ENCODE measurements around the gene SLC12A9.
"Not testable (repeated sequence)": the region's sequence is repeated elsewhere in the genome, so short reads cannot be mapped to it uniquely, and the experiment has no call there.

The SLC12A9 gene

DNA sequence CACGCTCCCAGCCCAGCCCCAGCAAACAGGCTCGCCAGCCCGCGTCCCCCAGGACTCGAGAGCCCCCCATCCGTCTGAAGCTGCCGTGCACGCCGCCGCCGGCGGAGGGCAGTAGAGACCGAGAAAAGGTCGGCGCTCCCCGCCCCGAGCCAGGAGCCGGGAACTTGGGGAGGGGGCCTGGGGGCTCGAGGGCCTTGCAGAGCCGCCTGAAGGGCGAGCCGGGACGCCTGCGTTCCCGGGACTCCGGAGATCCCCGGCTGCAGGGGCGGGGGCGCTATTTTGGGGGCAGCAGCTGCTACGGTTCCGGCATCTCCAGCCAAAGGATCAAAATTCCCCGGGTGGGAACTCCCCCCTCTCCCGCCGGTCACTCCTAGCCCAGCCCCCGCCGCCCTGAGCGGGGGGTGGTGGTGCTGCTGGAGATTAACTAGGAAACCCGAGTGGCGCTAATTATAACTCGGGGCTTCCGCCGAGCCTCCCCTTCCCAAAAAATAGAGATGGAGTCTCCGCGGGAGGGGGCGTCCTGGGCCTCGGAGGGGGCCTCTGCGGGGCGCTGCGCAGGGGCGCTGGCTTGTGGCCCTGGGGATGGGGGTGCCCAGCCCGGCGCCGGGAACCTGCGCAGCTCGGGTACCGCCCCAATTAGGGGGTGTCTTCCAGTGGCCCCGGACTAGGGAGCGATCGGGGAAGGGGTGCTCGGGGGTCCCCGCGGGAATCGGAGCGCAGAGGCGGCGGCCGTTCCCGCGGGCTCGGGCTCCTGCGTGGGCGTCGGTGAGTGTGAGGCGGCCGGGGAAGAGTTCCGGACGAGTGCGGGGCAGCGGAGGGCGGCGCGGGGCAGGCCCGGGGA is 42.6 kb downstream of the SLC12A9 start:
- no peak for DNase-seq (ENCODE audit: low read depth in 2 of 2, low spot score in 1 of 2)

DNA sequence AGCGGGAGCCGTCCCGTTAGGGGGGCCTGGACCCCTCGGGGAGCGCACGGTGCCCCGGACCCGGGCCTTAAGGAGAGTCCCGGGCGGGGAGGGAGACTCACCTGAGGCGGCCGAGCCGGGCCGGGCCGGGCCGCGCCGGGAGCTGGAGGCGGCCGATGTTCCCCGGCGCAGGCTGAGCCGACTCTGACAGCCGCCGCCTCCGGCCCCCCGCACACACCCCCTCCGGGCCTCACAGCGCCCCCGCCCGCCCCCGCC is 43.1 kb downstream of the SLC12A9 start, which contains the start of gene ACHE:
Gene ACHE (minus strand): TSS at position 188 of the 255 bp plus-strand sequence. CDS start 1,656 bp downstream, outside the sequence.
- DNase-seq (ENCODE audit: low read depth in 2 of 2, low spot score in 1 of 2) = no peak

DNA sequence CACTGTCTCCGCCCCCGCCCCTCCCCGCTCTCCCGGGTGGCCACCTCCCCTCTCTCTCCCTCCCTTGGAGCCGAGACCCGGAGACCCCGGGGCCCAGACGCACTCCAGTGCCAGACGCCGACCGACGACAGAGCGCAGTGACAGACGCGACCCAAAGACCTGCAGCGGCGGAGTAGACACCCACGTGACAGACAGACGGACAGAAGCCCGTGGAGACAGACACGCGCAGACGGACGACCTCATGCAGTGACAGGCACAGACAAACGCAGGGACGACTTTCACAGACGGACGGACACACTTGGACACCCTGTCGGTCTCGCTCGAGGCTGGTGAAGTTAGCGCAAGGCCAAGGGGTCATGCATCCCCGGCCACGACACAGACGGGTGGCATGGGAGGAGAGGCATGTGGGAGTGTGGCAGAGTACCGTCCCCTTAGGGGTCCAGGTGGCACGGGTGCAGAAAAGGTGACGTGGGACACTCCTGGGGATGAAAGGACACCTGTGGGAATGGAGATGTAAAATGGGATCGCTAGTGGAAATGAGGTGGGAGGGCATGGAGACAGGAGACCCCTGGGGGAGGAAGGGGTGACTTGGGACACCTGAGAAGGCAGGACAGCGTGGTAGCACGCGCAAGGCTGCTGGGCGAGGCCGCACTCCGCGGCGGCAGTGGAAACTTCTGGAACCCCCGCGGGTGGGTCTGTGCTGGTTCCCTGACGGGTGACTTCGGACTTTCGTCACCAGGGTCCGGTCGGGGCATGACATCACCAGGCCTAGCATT is 43.6 kb downstream of the SLC12A9 start:
- DNase-seq (ENCODE audit: low read depth in 2 of 2, low spot score in 1 of 2) = no peak

DNA sequence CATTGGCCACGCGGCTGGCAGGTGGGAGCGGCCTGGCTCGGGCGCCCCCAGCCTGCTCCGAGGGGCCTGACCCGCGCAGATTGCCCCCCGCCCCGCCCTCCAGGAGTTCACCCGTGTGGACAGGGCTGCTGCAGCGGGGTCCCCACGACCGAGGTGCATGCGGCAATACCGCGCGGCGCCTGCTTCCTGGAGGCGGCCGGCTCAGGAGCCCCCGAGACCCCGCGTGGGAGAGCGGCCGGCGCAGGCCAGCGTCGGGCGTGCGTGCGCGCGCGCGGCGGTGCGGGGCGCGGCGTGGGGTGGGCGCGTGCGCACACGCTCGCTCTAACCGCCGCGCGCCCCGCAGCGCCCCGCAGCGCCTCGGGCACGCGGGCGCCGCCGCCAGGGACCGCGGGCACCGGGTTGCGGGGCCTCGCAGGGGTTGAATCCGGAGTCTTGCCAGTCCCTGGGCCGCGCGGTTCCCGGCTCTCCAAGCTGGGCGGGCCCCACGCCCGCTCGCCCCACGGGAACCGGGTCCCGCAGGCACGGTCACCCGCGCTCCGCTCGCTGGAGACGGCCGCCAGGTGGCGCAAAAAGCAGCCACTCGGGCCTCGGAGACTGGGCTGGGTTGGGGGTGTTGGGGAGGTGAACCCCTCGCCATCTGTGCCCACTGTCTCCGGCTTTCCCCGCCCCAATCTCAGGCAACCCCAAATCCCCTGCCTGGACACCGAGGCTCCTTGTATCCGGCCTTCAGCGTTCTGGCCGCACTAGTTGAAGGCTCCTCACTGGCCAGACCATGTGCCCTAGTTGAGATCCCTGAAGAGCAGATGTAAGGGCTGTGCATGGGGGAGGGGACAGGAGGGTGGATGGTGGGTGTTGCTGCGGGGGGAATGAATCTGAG is 44.5 kb downstream of the SLC12A9 start:
- no peak for DNase-seq (ENCODE audit: low read depth in 2 of 2, low spot score in 1 of 2)

DNA sequence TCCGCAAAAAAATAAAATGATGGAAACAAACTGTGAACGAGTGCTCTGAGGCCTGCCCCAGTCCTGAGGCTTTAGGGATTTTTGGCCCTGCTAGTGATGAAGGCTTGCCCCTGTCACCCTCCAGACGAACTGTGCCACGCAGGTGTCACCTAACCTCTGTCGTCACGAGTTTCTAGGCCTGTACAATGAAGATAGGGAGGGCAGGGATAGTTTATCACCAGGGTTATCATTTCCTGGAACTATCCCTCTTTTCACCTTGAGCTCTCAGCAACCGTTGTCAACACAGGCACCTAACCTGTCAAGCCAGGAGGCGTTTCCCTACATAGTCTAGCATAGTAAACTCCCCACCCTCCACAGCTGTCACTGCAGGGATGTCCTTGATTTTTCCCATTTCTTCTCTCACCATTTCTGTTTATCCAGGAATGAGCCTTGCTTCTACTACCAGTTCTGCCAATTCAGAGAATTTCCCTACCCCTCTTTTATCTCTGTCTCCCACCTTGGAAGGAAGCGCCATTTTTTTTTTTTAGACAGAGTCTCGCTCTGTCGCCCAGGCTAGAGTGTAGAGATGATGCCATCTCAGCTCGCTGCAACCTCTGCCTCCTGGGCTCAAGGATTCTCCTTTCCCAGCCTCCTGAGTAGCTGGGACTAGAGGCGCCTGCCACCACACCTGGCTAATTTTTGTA is 45.4 kb downstream of the SLC12A9 start:
- DNase-seq (ENCODE audit: low read depth in 2 of 2, low spot score in 1 of 2) = no peak

DNA sequence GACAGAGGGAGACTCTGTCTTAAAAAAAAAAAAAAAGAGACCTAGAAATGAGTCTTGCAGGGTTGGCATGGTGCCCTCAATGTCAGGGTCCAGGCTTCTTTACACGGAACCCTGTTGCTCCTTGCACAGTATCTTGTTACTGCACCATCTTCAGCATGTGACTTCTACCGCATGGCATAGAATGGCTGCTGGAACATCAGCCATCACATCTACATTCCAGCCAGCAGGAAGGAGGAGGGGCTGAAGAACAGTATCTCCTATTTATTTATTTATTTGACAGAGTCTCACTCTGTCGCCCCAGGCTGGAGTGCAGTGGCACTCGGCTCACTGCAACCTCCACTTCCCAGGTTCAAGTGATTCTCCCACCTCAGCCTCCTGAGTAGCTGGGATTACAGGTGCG is 46.9 kb downstream of the SLC12A9 start:
- no peak for DNase-seq (ENCODE audit: low read depth in 2 of 2, low spot score in 1 of 2)

DNA sequence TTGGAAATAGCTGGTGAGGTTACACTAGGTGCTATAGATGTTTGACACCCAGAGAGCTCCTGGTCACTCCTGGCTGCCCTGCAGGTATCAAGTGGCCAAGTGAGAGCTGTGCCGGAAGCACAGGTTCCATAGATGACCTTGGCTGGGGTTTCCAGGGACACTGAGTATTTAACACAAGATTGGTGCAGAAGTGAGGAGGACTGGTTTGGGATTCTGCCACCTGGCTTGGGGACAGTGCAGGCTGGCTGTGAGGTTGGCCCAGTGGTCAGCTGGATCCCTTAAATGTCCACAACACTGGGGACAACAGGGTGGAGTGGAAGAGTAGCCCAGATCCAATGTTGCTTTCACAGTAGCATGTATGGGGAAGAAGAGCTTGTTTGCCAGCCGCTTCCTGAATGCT is 48.5 kb downstream of the SLC12A9 start:
- no peak for DNase-seq (ENCODE audit: low read depth in 2 of 2, low spot score in 1 of 2)

DNA sequence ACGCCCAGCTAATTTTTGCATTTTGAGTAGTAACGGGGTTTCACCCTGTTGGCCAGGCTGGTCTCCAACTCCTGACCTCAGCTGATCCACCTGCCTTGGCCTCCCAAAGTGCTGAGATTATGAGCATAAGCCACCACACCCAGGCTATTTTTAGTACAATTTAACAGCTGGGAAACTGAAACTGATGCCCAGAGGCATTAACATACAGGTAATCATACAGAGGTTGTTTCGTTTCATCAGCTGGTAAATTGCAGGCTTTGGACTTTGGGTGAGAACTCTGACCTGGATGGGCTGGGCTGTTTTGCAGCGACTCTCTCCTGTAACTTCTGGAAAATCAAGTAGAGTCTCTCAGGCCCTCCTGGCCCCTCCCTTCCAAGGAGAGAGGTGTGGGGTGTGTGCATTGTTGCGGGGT is 49.4 kb downstream of the SLC12A9 start:
- DNase-seq (ENCODE audit: low read depth in 2 of 2, low spot score in 1 of 2) = no peak

DNA sequence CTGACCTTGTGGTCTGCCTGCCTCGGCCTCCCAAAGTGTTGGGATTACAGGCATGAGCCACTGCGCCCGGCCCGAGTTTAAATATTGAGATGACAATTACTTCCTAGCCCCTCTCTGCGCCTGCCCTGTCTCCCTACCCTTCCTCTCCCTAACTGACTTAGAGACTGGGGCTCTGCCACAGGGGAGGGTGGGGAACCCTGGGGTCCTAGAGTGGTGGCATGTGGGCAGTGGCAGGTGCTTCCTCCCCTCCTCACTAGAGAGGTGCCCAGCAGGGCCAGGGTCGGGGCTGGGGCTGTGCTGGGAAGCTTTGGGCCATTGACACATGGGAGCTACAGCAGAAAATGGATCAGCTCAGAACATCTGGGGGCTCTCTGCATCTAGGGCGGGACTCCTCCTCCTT is 50.1 kb downstream of the SLC12A9 start:
- DNase-seq (ENCODE audit: low read depth in 2 of 2, low spot score in 1 of 2) = no peak

DNA sequence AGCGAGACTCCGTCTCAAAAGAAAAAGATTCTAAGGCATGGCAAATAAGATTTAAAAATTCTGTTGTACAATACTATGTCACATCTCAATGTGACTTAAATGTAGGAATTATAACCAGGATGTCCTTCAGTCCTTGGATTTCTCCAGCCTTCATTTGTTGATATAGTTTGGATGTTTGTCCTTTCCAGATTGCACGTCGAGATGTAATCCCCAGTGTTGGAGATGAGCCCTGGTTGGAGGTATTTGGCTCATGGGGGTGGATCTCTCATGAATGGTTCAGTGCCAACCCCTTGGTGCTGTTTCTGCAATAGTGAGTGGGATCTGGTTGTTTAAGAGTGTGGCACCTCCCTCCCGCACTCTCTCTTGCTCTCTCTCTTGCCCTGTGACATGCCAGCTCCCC is 56.0 kb downstream of the SLC12A9 start:
- DNase-seq (ENCODE audit: low read depth in 2 of 2, low spot score in 1 of 2) = no peak

DNA sequence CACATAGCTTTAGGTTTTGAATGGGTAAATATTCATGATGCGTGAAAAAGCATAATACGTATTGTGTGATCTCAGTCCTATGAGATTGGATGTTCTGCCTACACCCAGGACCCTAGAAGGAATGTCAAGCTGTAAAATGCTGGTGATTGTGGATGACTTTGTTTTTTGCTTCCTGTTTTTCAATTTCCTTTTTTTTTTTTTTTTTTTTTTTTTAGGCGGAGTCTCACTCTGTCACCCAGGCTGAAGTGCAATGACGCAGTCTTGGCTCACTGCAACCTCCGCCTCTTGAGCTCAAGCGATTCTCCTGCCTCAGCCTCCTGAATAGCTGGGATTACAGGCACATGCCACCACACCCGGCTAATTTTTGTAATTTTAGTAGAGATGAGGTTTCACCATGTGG is 57.9 kb downstream of the SLC12A9 start:
- DNase-seq (ENCODE audit: low read depth in 2 of 2, low spot score in 1 of 2) = not testable (repeated sequence)

DNA sequence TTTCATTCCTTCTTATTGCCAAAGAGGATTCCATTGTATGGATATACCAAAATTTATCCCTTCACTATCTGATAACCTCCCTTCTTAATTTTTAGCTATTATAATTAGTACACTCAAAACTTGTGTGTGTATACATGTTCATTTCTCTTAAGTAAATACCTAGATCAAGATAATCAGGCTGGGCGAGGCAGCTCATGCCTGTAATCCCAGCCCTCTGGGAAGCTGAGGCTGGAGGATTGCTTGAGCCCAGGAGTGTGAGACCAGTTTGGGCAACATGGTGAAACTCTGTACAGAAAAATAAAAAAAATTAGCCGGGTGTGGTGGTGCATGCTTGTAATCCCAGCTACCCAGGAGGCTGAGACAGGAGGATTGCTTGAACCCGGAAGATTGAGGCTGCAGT is 59.0 kb downstream of the SLC12A9 start:
- no peak for DNase-seq (ENCODE audit: low read depth in 2 of 2, low spot score in 1 of 2)

DNA sequence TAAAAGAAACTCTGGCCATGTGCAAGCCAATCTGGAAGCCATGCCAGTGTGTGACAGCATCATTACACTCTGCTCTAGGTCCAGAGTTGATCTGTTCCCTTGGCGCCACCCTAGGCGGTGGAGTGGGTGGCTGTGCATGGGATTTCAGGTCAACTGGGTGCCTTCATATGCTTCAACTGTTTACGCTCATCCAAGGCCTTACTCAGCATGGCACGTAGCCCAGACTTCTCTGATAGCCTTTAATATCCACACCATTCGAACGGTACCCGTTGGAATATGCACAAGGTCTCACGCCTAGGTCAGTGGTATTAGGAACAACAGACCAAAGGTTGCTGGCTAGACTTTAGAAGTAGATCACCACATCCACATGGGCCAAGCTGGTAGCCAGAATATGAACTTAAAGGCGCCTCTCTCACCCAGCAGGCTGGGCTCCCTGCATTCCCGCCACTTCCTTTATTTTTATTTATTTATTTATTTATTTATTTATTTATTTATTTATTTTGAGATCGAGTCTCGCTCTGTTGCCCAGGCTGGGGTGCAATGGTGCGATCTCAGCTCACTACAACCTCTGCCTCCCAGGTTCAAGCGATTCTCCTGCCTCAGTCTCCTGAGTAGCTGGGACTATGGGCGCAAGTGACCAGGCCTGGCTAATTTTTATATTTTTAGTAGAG is 61.8 kb downstream of the SLC12A9 start:
- DNase-seq (ENCODE audit: low read depth in 2 of 2, low spot score in 1 of 2) = no peak

DNA sequence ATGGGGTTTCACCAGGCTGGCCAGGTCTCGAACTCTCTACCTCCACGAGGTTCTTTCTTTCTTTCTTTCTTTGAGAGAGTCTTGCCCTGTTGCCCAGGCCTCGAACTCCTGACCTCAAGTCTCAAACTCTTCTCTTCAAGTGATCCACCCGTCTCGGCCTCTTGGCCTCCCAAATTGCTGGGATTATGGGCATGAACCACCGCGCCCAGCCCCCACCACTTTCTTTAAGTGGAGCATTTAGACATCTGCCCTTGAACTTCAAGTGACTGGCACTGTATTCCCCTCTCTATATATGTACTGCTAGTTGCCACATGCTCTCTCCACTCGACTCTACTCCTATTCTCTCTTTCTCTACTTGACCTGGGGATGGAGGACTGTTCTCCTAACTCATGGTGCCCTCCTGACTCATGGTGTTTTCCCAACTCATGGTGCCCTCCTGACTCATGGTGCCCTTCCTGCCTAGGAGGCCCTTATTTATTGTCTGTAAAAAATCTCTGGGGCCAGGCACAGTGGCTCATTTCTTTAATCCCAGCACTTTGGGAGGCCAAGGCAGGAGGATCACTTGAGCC is 62.5 kb downstream of the SLC12A9 start:
- DNase-seq (ENCODE audit: low read depth in 2 of 2, low spot score in 1 of 2) = no peak

Data from stimulated activated CD8-positive, alpha-beta memory T cell treated with anti-CD3 and anti-CD28 coated beads, Interleukin-4, amount 100 ng/mL, for 4 hours (primary cell).